ENCODE results near the gene YTHDF1.
"Not testable (repeated sequence)": the region's sequence is repeated elsewhere in the genome, so short reads cannot be mapped to it uniquely, and the experiment has no call there.

The YTHDF1 gene

DNA sequence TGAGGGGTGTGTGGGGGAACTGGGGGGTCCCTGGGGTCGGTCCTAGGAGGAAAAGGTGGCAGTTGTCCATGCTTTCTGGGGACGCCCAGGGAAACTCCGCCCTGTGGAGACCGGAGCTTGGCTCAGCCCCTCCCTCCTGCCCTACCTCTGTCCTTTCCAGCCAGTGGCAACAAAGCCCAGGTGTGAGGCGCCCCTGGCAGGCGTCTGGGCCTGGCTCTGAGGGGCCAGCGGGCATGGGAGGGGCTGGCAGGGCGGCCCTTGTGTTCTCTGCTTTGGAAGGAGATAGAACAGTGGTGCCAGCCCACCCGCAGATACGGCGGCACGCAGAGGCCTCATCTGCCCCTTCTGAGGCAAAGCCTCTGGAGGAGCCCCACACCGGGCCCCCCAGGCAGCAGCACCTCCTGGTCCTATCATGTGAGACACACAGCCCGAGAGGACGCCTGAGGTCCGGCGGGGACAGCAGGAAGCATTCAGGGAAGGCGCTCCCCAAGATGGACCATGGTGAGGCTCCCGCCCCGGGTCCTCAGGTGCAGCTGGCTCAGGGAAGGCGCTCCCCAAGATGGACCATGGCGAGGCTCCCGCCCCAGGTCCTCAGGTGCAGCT, 47.9 kb downstream of the YTHDF1 start:
- no peak for DNase-seq

DNA sequence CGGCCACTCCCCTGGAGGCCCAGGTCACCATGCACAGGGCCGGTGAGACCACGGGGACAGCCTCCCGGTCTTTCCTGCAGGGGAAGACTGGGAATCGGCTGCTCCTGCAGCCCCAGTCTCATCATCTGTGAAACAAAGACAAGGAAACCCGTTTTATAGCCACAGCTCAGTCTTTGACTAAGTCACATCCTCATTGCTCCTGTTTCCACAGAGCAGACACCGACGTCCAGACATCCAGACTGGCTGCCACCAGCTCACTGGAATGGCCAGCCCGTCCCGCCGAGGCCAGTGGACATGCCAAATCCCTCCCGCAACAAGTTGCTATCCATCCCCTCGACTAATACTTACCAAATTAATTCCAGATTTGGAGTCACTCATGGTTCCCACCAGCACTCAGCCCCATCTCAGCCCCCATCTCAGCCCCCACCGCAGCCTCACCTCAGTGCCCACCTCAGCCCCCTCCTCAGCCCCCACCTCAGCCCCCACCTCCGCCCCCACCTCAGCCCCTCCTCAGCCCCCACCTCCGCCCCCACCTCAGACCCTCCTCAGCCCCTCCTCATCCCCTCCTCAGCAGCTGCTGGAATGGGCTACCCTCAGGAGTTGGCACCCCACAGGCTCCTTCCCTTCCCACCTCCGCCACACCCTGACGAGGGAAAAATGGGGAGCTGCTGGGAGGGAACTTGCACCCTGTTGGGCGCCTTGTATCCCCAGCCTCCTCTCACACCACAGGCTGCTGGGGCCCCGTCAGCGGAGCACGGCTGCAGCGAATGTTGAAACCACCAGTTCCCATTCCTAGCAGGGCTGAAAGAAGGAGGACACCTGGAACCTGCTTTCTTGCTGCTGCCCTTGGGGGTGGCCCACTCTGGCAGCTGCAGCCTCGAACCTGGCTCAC, 48.7 kb downstream of the YTHDF1 start:
- no peak for DNase-seq

- no peak for DNase-seq
Observed at GRCh38 chr20:63166193-63167020, 49.5 kb downstream of the YTHDF1 start.

DNA sequence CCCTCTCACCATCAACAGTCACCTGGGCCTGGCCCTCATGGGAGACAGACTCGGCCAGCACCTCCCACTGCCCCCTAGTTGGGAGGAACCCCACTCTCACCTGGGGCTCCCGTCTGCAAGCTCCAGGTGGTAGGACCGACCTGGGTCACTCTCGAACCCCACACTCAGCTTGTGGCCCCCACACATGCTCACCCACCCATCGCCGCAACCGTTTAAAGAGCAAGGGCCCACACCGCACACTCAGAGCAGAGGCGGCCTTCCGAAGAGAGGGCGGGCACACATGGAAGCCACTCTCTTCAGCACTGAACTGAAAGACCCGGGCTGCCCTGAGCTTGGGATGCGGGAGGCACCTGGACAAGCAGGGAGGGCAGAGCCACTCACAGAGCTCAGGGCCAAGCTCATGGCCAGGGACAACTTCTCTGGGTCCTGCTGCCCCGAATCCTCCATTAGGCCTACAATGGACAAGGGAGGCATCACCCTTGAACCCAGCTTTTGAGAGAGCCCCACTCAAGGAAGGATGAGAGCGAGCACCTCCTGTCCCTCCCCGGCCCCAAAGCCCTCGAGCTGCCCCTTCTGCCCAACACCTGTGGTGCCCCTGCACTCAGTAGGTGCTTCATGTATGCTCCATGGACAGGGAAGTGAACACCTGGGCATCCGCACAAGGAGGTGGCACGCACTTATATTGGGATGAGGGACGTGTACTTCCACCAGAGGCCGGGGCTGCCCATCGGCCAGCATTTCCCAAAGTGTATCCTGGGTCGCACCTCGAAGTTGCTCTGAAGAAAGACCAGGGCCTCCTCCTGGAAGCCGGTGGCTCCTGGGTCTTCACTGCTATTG, 50.4 kb downstream of the YTHDF1 start:
- no peak for DNase-seq

DNA sequence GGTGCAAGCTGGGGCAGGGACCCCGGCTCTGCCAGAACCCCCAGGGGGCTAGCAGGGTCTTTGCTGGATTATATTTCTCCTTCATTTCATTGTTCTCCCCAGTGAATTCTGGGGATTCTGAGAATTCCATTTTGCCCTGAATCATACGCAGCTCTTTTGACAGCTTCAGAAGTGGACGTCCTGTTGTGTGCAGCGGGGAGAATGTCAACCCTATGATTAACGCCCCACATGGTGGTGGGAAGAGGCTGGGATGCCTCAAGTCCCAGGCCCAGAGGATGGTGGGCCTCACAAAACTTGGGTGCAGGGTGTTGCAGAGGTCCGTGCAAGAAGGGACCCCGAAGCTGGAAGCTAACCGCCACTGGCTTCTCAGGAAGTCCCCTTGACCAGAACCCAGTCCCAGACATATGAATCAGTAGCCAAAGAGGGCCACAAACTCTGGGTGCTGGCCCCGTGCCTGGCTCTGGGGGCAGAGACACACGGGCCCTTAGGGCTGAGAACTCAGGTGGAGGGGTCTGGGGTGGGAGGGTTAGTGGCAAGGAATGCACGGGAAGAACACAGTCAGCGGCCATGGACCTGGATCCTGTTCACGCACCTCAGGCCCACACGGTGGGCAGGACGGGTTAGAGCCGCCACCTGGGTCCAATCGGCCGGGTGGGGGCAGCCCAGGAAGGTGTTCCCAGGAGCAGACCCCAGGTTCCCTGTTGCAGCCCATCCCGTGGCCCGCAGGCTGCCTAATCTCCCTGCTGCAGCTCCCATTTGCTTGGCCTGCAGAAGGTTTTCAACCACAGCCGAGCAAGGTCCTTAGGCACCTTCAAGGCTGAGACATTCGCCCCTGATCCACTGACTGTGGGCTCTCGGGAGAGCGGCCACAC, 51.2 kb downstream of the YTHDF1 start:
- no peak for DNase-seq

DNA sequence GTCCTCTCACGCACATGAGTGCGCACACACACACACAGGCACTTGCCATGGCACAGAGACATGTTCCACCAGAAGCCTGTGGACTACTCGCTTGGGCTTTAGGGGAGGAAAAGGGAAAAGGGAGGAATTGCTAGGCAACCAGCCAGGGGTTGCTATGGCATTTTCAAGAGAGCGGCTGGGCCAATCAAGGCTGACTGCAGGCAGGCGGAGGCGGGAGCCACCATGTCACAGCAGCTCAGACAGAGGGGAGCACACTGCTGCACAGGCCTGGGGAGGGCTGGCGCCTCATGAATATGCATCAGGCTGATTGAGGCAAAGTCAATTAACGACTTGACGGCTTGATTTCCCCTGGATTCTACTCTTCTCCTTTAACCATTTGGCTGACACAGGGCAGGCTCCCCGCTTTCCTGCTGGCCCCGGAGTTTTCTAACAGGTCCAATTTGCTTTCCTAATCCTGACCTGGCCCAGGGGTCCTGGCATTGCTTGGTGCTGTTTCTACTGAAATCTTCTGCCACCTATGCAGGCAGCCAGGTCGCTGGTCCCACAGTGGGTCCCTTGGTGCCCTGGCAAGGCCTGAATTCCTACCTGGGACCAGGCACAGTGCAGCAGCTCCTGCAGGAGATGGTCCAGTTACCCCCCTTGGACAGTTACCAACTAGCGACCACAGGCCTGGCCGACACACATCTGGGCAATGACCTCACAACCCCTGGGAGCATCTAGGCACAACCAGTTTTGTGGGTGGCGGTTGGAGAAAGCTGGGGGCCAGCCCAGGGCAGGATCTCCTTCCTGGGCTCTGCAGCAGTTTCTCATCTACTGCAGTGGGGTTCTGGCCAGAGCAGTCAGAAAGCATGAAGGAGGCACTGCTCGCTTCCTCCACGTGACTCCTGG, 52.1 kb downstream of the YTHDF1 start:
- no peak for DNase-seq

- DNase-seq = no peak
Observed at GRCh38 chr20:63163171-63163570, 52.8 kb downstream of the YTHDF1 start.

DNA sequence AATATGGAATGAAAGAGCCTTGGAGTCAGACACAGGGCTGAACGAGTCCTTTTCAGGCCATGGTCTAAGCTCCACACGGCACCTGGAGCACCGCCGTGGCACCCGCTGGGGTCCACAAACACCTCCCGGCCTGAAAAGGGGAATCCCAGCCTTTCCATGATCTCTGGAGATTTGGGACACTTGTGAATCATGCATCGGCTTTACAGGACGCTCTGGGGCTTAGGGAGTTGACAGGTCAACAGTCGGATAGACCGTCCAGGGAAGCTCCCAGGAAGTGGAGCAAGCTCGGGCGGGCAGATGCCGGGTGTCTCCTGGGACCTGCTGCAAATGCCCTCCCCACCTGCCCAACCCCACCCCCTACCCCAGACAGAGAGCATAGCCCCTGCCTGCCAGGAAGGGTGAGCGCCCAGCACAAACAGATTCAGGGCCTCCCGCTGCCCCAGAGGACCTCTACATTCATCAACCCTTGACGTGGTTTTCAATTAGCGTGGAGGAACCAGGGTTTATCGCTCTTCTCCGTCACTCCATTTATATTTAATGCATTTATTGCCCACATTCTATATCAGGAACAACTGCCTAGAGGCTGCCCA, 53.6 kb downstream of the YTHDF1 start:
- DNase-seq = no peak

GRCh38 chr20:63161176-63161651, 54.7 kb downstream of the YTHDF1 start:
- no peak for DNase-seq

DNA sequence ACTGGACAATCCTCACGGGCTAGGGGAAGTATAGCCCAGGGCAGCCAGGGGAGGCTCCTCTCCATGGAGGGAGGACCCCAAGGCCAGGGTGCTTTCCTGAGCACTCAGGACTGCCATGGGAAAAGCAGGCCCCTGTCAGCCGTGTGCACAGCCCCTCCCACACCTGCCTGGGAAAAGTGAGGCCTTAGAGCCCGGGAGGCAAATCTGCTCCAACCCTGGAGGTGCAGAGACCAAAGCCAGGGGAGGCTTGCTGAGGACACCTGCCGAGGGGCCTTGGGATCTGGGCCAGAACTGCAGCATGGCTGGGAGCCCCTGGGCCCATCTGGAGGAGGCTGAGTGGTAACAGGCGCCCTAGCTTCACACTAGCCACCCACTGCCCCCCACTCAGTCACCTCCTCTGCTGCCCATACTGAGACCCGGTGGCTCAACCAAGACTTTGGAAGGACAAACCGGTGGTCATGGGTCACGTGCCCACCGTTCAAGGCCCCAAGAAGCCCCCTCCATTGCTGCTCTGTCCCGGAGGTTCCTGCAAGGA, 55.2 kb downstream of the YTHDF1 start:
- DNase-seq = no peak

- DNase-seq = no peak
Observed at GRCh38 chr20:63159826-63160640, 55.9 kb downstream of the YTHDF1 start.

- not testable (repeated sequence) for DNase-seq
Observed at GRCh38 chr20:63159251-63159650, 56.7 kb downstream of the YTHDF1 start.

GRCh38 chr20:63158845-63159244, 57.1 kb downstream of the YTHDF1 start:
- DNase-seq = no peak

GRCh38 chr20:63158352-63158751, 57.6 kb downstream of the YTHDF1 start:
- DNase-seq = no peak

GRCh38 chr20:63157431-63157830, 58.5 kb downstream of the YTHDF1 start:
- not testable (repeated sequence) for DNase-seq

- no peak for DNase-seq
Observed at GRCh38 chr20:63156221-63156671, 59.7 kb downstream of the YTHDF1 start.

DNA sequence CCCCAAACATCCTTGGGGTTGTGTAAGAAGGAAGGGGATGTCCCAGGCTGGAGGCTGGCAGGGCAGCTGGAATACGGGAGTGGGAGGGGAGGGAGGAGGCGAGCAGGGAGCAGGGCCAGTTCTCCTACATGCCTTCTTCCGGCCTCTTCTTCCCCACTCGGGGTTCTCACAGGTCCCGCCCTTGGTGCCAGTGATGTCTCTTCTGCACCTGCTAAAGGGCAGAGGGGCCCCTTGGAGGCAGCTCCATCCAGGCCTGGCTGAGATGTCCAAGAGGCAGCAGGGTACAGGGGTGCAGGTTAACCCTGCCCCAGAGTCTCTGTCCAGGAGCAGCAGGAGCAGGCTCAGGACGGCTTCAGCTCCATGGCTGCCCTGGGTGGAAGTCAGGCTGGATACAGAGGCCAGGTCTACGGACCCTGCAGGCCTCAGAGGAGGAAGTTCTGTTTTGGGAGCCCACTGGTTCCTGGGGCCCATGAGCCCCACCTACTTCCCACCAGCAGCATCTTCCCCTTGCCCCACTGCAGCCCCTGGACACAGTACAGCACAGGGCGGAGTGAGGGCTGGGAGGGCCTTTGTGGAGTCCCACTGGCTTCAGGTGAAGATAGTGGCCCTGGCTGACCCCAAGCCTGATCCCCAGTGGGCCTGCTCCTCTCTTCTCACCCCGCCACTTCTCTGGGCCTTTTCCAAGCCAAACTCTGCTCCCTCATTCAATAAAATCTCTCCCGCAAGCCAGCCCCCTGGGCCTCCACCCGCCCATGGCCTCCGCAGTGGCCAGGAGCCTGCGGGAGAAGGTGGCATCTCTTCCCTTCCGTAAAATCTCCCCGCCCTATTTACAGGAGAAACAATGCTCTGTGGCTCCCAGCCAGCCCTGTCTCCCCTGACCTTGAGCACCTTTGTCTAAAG, 60.4 kb downstream of the YTHDF1 start:
- DNase-seq = no peak

GRCh38 chr20:63154395-63154794, 61.5 kb downstream of the YTHDF1 start:
- no peak for DNase-seq

All from stimulated activated CD4-positive, alpha-beta T cell treated with anti-CD3 and anti-CD28 coated beads, Interleukin-12 subunit alpha, Interleukin-12 subunit beta, amount 100 ng/mL, for 4 hours (primary cell).